HL-60 (cell line): Measurements from ENCODE around the gene RGMA.

Source experiments
- CTCF ChIP-seq: IDR thresholded peaks from one replicate; pipeline ENCODE4 v1.5.1; 2011; ENCODE audit warnings: low read length, control low read depth, inconsistent platforms; ENCODE audit not compliant: insufficient read depth
- POLR2AphosphoS5 ChIP-seq: IDR thresholded peaks from 2 replicates; pipeline ENCODE4 v1.6.1; 2012; ENCODE audit warnings: low read depth
- TF ChIP-seq, protein P1 (sequence below): IDR thresholded peaks from 2 replicates; pipeline ENCODE4 v1.6.1; 2012; ENCODE audit warnings: low read depth; ENCODE audit not compliant: insufficient replicate concordance

DNA sequence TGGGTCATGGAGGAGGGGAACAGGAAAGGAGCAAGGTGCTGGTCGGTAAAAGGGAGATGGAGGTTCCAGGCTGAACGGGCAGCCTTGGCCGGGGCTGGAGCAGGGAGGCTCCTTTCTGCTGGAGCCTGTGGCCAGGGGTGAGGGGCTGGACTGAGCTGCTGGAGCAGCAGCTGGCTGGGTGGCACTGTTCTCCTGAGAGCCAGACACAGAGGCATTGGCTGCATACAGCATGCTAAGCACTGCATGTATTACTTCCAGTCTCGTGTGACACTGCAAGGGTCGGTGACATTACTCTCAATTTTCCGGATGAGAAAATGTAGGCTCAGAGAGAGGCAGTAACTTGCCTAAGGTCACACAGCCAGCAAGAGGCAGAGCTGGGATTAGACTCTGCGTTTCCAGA, 42.3 kb downstream of the RGMA start:
- TF ChIP-seq CTCF = no peak
- TF ChIP-seq, protein P1, sequence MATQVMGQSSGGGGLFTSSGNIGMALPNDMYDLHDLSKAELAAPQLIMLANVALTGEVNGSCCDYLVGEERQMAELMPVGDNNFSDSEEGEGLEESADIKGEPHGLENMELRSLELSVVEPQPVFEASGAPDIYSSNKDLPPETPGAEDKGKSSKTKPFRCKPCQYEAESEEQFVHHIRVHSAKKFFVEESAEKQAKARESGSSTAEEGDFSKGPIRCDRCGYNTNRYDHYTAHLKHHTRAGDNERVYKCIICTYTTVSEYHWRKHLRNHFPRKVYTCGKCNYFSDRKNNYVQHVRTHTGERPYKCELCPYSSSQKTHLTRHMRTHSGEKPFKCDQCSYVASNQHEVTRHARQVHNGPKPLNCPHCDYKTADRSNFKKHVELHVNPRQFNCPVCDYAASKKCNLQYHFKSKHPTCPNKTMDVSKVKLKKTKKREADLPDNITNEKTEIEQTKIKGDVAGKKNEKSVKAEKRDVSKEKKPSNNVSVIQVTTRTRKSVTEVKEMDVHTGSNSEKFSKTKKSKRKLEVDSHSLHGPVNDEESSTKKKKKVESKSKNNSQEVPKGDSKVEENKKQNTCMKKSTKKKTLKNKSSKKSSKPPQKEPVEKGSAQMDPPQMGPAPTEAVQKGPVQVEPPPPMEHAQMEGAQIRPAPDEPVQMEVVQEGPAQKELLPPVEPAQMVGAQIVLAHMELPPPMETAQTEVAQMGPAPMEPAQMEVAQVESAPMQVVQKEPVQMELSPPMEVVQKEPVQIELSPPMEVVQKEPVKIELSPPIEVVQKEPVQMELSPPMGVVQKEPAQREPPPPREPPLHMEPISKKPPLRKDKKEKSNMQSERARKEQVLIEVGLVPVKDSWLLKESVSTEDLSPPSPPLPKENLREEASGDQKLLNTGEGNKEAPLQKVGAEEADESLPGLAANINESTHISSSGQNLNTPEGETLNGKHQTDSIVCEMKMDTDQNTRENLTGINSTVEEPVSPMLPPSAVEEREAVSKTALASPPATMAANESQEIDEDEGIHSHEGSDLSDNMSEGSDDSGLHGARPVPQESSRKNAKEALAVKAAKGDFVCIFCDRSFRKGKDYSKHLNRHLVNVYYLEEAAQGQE = no peak
- no peak for TF ChIP-seq POLR2AphosphoS5
